Loucy (cell line): Measurements from ENCODE around the gene HOPX.

Experiments
- H2AFZ ChIP-seq: fragments of 200-600 bp; sonication (generic); 2 replicates; pipeline ENCODE4 v1.6.0; 2016; ENCODE audit warnings: antibody characterized with exemption, mild to moderate bottlenecking, low read length, moderate library complexity
- H3F3A ChIP-seq: fragments of 200-600 bp; 2 replicates; pipeline ENCODE4 v1.6.0; 2016; ENCODE audit warnings: antibody characterized with exemption, low read depth, mild to moderate bottlenecking
- H3K27me3 ChIP-seq: fragments of 200-600 bp; sonication (generic); 2 replicates; pipeline ENCODE4 v1.6.1; 2014; ENCODE audit warnings: low read length, mild to moderate bottlenecking; ENCODE audit not compliant: insufficient read depth, poor library complexity, severe bottlenecking
- H3K36me3 ChIP-seq: fragments of 200-600 bp; sonication (generic); 2 replicates; pipeline ENCODE4 v1.6.1; 2016; ENCODE audit warnings: low read length; ENCODE audit not compliant: insufficient read depth
- H3K4me1 ChIP-seq: fragments of 200-600 bp; sonication (generic); 2 replicates; pipeline ENCODE4 v1.5.1; 2014; ENCODE audit warnings: low read length, mild to moderate bottlenecking; ENCODE audit not compliant: insufficient read depth, poor library complexity, severe bottlenecking
- H3K4me2 ChIP-seq: fragments of 200-600 bp; sonication (generic); 2 replicates; pipeline ENCODE4 v1.6.0; 2014; ENCODE audit warnings: antibody characterized with exemption, low read length, low read depth, mild to moderate bottlenecking; ENCODE audit not compliant: poor library complexity, severe bottlenecking
- H3K4me3 ChIP-seq: fragments of 200-600 bp; sonication (generic); 2 replicates; pipeline ENCODE4 v1.5.1; 2014; ENCODE audit warnings: low read length, mild to moderate bottlenecking, mixed read lengths; ENCODE audit not compliant: poor library complexity, severe bottlenecking
- H3K79me2 ChIP-seq: fragments of 200-600 bp; sonication (generic); 2 replicates; pipeline ENCODE4 v1.6.1; 2014; ENCODE audit warnings: low read length; ENCODE audit not compliant: insufficient read depth
- H3K9ac ChIP-seq: fragments of 200-600 bp; sonication (generic); 2 replicates; pipeline ENCODE4 v1.6.0; 2014; ENCODE audit warnings: mild to moderate bottlenecking, low read depth, low read length, moderate library complexity; ENCODE audit not compliant: poor library complexity, severe bottlenecking
- H3K9me2 ChIP-seq: fragments of 200-600 bp; sonication (generic); replicated peaks from 2 replicates; pipeline ENCODE4 v1.6.1; 2016; ENCODE audit warnings: low read depth, low read length, mixed read lengths
- H3K9me3 ChIP-seq: fragments of 200-600 bp; sonication (generic); 2 replicates; pipeline ENCODE4 v1.6.1; 2014; ENCODE audit warnings: mild to moderate bottlenecking, antibody characterized with exemption, low read length, low read depth; ENCODE audit not compliant: insufficient read depth
- H4K20me1 ChIP-seq: fragments of 200-600 bp; sonication (generic); 2 replicates; pipeline ENCODE4 v1.6.0; 2014; ENCODE audit warnings: antibody characterized with exemption, low read length, mild to moderate bottlenecking; ENCODE audit not compliant: insufficient read depth, poor library complexity, severe bottlenecking
- EZH2phosphoT487 ChIP-seq: fragments of 200-600 bp; IDR thresholded peaks from 2 replicates; pipeline ENCODE4 v1.6.1; 2018; ENCODE audit warnings: antibody characterized with exemption, mild to moderate bottlenecking, moderate library complexity, borderline replicate concordance
- TF ChIP-seq, protein P1 (sequence below): fragments of 200-600 bp; sonication (generic); conservative IDR thresholded peaks from 2 replicates; pipeline ENCODE4 v1.5.1; 2014; ENCODE audit warnings: mild to moderate bottlenecking, antibody characterized with exemption, low read length

HOPX gene

DNA sequence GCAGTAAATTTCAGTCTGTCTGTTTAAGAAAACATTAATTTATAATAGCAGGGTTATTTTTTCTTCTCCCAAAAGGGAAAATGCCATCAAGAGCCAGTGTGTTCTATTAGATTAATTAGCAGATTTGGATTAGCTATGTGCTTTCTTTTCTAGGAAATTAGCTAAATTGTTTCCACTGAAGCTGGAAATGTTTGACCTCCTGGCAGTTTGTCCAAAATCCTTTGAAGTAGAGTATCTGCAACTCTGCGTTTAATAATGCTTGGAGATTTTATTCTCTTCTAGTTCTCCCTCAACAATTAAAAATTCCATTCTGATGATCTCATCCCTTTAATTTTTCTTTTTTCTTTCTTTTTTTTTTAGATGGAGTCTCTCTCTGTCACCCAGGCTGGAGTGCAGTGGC is 27.1 kb upstream of the HOPX start:
- Histone ChIP-seq H3K9ac (no peak overlapping the region), H3K4me1 (no peaks in the 10 kb centered on the region), H3K4me2 (no peak overlapping the region)

DNA sequence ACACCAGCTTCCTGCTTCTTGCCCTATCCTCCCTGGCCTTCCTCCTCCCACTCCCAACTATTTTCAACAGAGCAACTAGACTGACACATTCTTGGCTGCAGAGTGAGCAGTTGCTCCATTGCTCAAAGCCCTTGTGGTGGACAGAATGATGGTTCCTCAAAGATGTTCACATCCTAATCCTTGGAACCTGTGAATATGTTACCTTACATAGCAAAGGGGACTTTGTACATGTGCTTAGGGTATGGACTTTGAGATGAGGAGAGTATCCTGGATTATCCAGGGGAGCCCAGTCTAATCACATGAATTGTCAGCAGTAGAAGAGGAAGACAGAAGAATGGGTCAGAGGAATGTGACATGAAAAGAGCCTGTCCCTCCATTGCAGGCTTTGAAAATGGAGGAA is 24.9 kb upstream of the HOPX start:
- Histone ChIP-seq H3K4me2 (no peak overlapping the region), H3K27me3 (no peaks in the 10 kb centered on the region), H3K9ac (no peak overlapping the region), H2AFZ (no peak overlapping the region), H3K79me2 (no peaks in the 10 kb centered on the region), H3F3A (no peaks in the 10 kb centered on the region), H3K4me3 (no peak overlapping the region), H4K20me1 (no peaks in the 10 kb centered on the region), H3K9me2 (no peaks in the 10 kb centered on the region), H3K9me3 (no peaks in the 10 kb centered on the region), H3K36me3 (no peaks in the 10 kb centered on the region), H3K4me1 (peaks cover 10% of the 10 kb centered on the region)
- TF ChIP-seq EZH2phosphoT487, result no peak
- TF ChIP-seq, protein P1, sequence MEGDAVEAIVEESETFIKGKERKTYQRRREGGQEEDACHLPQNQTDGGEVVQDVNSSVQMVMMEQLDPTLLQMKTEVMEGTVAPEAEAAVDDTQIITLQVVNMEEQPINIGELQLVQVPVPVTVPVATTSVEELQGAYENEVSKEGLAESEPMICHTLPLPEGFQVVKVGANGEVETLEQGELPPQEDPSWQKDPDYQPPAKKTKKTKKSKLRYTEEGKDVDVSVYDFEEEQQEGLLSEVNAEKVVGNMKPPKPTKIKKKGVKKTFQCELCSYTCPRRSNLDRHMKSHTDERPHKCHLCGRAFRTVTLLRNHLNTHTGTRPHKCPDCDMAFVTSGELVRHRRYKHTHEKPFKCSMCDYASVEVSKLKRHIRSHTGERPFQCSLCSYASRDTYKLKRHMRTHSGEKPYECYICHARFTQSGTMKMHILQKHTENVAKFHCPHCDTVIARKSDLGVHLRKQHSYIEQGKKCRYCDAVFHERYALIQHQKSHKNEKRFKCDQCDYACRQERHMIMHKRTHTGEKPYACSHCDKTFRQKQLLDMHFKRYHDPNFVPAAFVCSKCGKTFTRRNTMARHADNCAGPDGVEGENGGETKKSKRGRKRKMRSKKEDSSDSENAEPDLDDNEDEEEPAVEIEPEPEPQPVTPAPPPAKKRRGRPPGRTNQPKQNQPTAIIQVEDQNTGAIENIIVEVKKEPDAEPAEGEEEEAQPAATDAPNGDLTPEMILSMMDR, result no peak

More for the DNA sequence above, 27.1 kb upstream of the HOPX start:
- no peaks in the 10 kb centered on the region for H3K27me3 ChIP-seq
- no peak overlapping the region for H3K4me3 ChIP-seq
- H3K79me2 ChIP-seq, result no peaks in the 10 kb centered on the region
- peaks cover 6% of the 10 kb centered on the region; the same call in 1 of the 2 replicates for H3K9me3 ChIP-seq
- no peaks in the 10 kb centered on the region for H3K9me2 ChIP-seq
- H4K20me1 ChIP-seq, result no peaks in the 10 kb centered on the region
- H3K36me3 ChIP-seq, result no peaks in the 10 kb centered on the region
- no peak overlapping the region for H2AFZ ChIP-seq
- H3F3A ChIP-seq, result no peaks in the 10 kb centered on the region
- no peak for TF ChIP-seq EZH2phosphoT487
- TF ChIP-seq, protein P1, result no peak

DNA sequence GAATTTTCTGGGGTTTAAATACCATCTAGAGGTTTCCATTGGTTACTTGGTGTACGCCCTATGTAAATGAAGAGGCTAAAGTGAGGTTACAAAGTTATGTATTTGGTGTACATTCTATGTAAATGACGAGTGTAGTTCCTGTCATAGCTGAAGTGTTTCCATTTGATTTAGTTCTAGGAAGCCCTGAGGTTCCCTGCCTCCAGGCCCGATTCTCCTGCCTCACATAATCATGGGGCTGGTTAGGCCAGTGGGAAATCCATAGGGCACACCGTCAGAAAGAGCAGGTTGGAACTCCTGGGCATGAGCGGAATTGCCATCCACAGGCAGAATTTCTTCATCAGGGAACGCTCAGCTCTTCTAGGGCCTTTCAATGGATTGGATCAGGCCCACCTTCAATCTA is 24.2 kb upstream of the HOPX start:
- H3K36me3 ChIP-seq, result no peaks in the 10 kb centered on the region
- H3K9me3 ChIP-seq, result no peaks in the 10 kb centered on the region
- H3K9ac ChIP-seq, result no peak overlapping the region
- TF ChIP-seq EZH2phosphoT487, result no peak
- TF ChIP-seq, protein P1, result no peak
- no peaks in the 10 kb centered on the region for H3K27me3 ChIP-seq
- H3K79me2 ChIP-seq, result no peaks in the 10 kb centered on the region
- H3K9me2 ChIP-seq, result no peaks in the 10 kb centered on the region
- no peak overlapping the region for H2AFZ ChIP-seq
- no peaks in the 10 kb centered on the region for H3F3A ChIP-seq
- no peaks in the 10 kb centered on the region for H4K20me1 ChIP-seq
- H3K4me2 ChIP-seq, result no peak overlapping the region
- H3K4me3 ChIP-seq, result no peak overlapping the region
- peaks cover 12% of the 10 kb centered on the region for H3K4me1 ChIP-seq
